IPS DF 6.9 (cell line): ENCODE measurements around the gene CHST8.

Experiments used
- DNase-seq: peaks from one replicate; pipeline ENCODE4 v3.0.0-alpha.2; 2013; ENCODE audit warnings: low read depth, low spot score
- H3K27ac ChIP-seq: one replicate; pipeline ENCODE4 v1.5.1; 2013; ENCODE audit warnings: low read length, control low read depth
- H3K27me3 ChIP-seq: 2 replicates; pipeline ENCODE4 v1.6.1; 2013; ENCODE audit warnings: mild to moderate bottlenecking, low read length; ENCODE audit not compliant: control insufficient read depth, insufficient read depth
- H3K36me3 ChIP-seq: 2 replicates; pipeline ENCODE4 v1.6.1; 2013; ENCODE audit warnings: low read length; ENCODE audit not compliant: control insufficient read depth, insufficient read depth
- H3K4me1 ChIP-seq: 2 replicates; pipeline ENCODE4 v1.6.1; 2013; ENCODE audit warnings: low read length; ENCODE audit not compliant: control insufficient read depth, insufficient read depth
- H3K4me3 ChIP-seq: 2 replicates; pipeline ENCODE4 v1.5.1; 2013; ENCODE audit warnings: mild to moderate bottlenecking, low read length
- H3K9me3 ChIP-seq: 2 replicates; pipeline ENCODE4 v1.6.1; 2013; ENCODE audit warnings: low read length, inconsistent platforms; ENCODE audit not compliant: control insufficient read depth, insufficient read depth
- WGBS: extraction: QIAGEN DNeasy Blood & Tissue Kit; methylation state at CpG from one replicate; pipeline ENCODE4 v1.1.7; 2013; ENCODE audit warnings: mixed read lengths, missing lambda C conversion rate; ENCODE audit not compliant: insufficient read length, insufficient coverage; 5-methylcytosine and 5-hydroxymethylcytosine counted together

Gene CHST8

GRCh38 chr19:33763633-33764371 is 142.0 kb downstream of the CHST8 start:
- H3K4me3 ChIP-seq, result no peak overlapping the region
- no peak for DNase-seq
- no CpG with 5 or more reads among the region's 11 CpGs for whole genome bisulfite sequencing
- H3K36me3 ChIP-seq, result peaks cover 2% of the 10 kb centered on the region; the same call in 1 of the 2 replicates
- no peaks in the 10 kb centered on the region for H3K27me3 ChIP-seq
- no peaks in the 10 kb centered on the region for H3K4me1 ChIP-seq
- no peak overlapping the region for H3K27ac ChIP-seq
- H3K9me3 ChIP-seq, result no peaks in the 10 kb centered on the region

- WGBS, result no CpG with 5 or more reads among the region's 13 CpGs
- Histone ChIP-seq H3K4me1 (no peaks in the 10 kb centered on the region), H3K9me3 (no peaks in the 10 kb centered on the region), H3K4me3 (no peak overlapping the region), H3K27ac (no peak overlapping the region), H3K36me3 (peaks cover 2% of the 10 kb centered on the region; the same call in 1 of the 2 replicates), H3K27me3 (no peaks in the 10 kb centered on the region)
- DNase-seq, result no peak
Measured at GRCh38 chr19:33766623-33767022, 144.9 kb downstream of the CHST8 start.

- DNase-seq, result peak; percentile 43
- no CpG with 5 or more reads among the region's 9 CpGs for WGBS
- H3K36me3 ChIP-seq, result peaks cover 6% of the 10 kb centered on the region; the same call in 1 of the 2 replicates
- no peak overlapping the region for H3K4me3 ChIP-seq
- no peaks in the 10 kb centered on the region for H3K9me3 ChIP-seq
- no peak overlapping the region for H3K27ac ChIP-seq
- H3K27me3 ChIP-seq, result no peaks in the 10 kb centered on the region
- H3K4me1 ChIP-seq, result no peaks in the 10 kb centered on the region; the same call in 1 of the 2 replicates
Measured at GRCh38 chr19:33767898-33768413, 146.2 kb downstream of the CHST8 start.

- H3K27me3 ChIP-seq, result no peaks in the 10 kb centered on the region
- H3K27ac ChIP-seq, result no peak overlapping the region
- H3K36me3 ChIP-seq, result peaks cover 6% of the 10 kb centered on the region; the same call in 1 of the 2 replicates
- DNase-seq, result no peak
- no peak overlapping the region for H3K4me3 ChIP-seq
- no peaks in the 10 kb centered on the region for H3K9me3 ChIP-seq
- no CpG with 5 or more reads among the region's 6 CpGs for WGBS
- no peaks in the 10 kb centered on the region; the same call in 1 of the 2 replicates for H3K4me1 ChIP-seq
Measured at GRCh38 chr19:33769208-33769607, 147.5 kb downstream of the CHST8 start.

- DNase-seq, result no peak
- no CpG with 5 or more reads among the region's 8 CpGs for WGBS
- Histone ChIP-seq H3K4me3 (no peak overlapping the region), H3K36me3 (peaks cover 6% of the 10 kb centered on the region; the same call in 1 of the 2 replicates), H3K9me3 (no peaks in the 10 kb centered on the region), H3K27ac (no peak overlapping the region), H3K27me3 (no peaks in the 10 kb centered on the region), H3K4me1 (no peaks in the 10 kb centered on the region; the same call in 1 of the 2 replicates)
Measured at GRCh38 chr19:33770107-33770506, 148.4 kb downstream of the CHST8 start.

GRCh38 chr19:33771384-33772101 is 149.8 kb downstream of the CHST8 start:
- Histone ChIP-seq H3K4me1 (no peaks in the 10 kb centered on the region; the same call in 1 of the 2 replicates), H3K9me3 (no peaks in the 10 kb centered on the region), H3K27me3 (no peaks in the 10 kb centered on the region), H3K4me3 (no peak overlapping the region), H3K36me3 (peaks cover 6% of the 10 kb centered on the region; the same call in 1 of the 2 replicates), H3K27ac (no peak overlapping the region)
- no peak for DNase-seq
- no CpG with 5 or more reads among the region's 19 CpGs for WGBS

- no peak for DNase-seq
- no CpG with 5 or more reads among the region's 72 CpGs for WGBS
- H3K4me3 ChIP-seq, result no peak overlapping the region
- H3K9me3 ChIP-seq, result no peaks in the 10 kb centered on the region
- H3K27me3 ChIP-seq, result no peaks in the 10 kb centered on the region
- peaks cover 6% of the 10 kb centered on the region; the same call in 1 of the 2 replicates for H3K36me3 ChIP-seq
- no peak overlapping the region for H3K27ac ChIP-seq
- no peaks in the 10 kb centered on the region; the same call in 1 of the 2 replicates for H3K4me1 ChIP-seq
Measured at GRCh38 chr19:33772102-33772857, 150.5 kb downstream of the CHST8 start.

- H3K27me3 ChIP-seq, result no peaks in the 10 kb centered on the region
- no peak for DNase-seq
- no peaks in the 10 kb centered on the region for H3K9me3 ChIP-seq
- no peak overlapping the region for H3K27ac ChIP-seq
- no CpG with 5 or more reads among the region's 23 CpGs for WGBS
- no peak overlapping the region for H3K4me3 ChIP-seq
- no peaks in the 10 kb centered on the region; the same call in 1 of the 2 replicates for H3K4me1 ChIP-seq
- H3K36me3 ChIP-seq, result peaks cover 6% of the 10 kb centered on the region; the same call in 1 of the 2 replicates
Measured at GRCh38 chr19:33772858-33773180, 151.1 kb downstream of the CHST8 start.

GRCh38 chr19:33773704-33774624 is 152.2 kb downstream of the CHST8 start:
- H3K4me1 ChIP-seq, result peaks cover 1% of the 10 kb centered on the region
- H3K36me3 ChIP-seq, result peaks cover 6% of the 10 kb centered on the region; the same call in 1 of the 2 replicates
- no CpG with 5 or more reads among the region's 6 CpGs for WGBS
- H3K27me3 ChIP-seq, result no peaks in the 10 kb centered on the region
- no peak for DNase-seq
- no peak overlapping the region for H3K27ac ChIP-seq
- no peak overlapping the region for H3K4me3 ChIP-seq
- H3K9me3 ChIP-seq, result no peaks in the 10 kb centered on the region
